Panc1 (cell line): Measurements from ENCODE around the gene CXorf38. TPM values are rescaled to one million over a fixed set of nuclear protein-coding genes. Genes with fewer than 3 reads are reported as not detected.

ENCODE experiments used
- ATAC-seq: fragments of 200-7000 bp; cut with Tn5 transposase; 2 replicates; pipeline ENCODE4 v1.9.1; 2020; ENCODE audit warnings: mild to moderate bottlenecking, moderate library complexity
- BruUV-seq: library from RNA; stranded (reverse); fragments of 400-500 nt; replicated peaks from 2 replicates; lab custom pipeline; 2021; lab: Mats Ljungman, UMichigan
- CTCF ChIA-PET: fragments of 300-600 bp; sonication (Branson Sonifier 250); formaldehyde crosslinking; loops from one replicate; lab custom pipeline; 2022; ENCODE audit warnings: antibody characterized with exemption; lab: Charles Lee
- POLR2A ChIA-PET: fragments of 300-600 bp; sonication (Branson Sonifier 250); formaldehyde crosslinking; loops from one replicate; lab custom pipeline; 2022; ENCODE audit warnings: antibody characterized with exemption; lab: Charles Lee
- DNase-seq: peaks from one replicate; pipeline ENCODE4 v3.0.0-alpha.2; 2010; ENCODE audit warnings: low read depth, low spot score
- H3K27ac ChIP-seq: 2 replicates; pipeline ENCODE4 v1.5.1; 2011; ENCODE audit warnings: mild to moderate bottlenecking, low read length, inconsistent platforms
- H3K27me3 ChIP-seq: fragments of 200-500 bp; sonication (Bioruptor generic); 2 replicates; pipeline ENCODE4 v1.6.0; 2014; ENCODE audit warnings: low read length, inconsistent platforms; ENCODE audit not compliant: control insufficient read depth, insufficient read depth
- H3K36me3 ChIP-seq: fragments of 200-500 bp; sonication (Bioruptor generic); 2 replicates; pipeline ENCODE4 v1.5.1; 2014; ENCODE audit warnings: inconsistent platforms, mild to moderate bottlenecking, low read length, moderate library complexity; ENCODE audit not compliant: control insufficient read depth, insufficient read depth
- H3K4me1 ChIP-seq: 2 replicates; pipeline ENCODE4 v1.5.1; 2011; ENCODE audit warnings: inconsistent platforms, mild to moderate bottlenecking, low read length, moderate library complexity; ENCODE audit not compliant: control insufficient read depth, insufficient read depth
- H3K4me3 ChIP-seq, 2 experiments: 2 replicates each; pipeline ENCODE4 v1.5.1; 2011 to 2012; ENCODE audit warnings: low read depth in 2 of 2, low read length in 2 of 2, mild to moderate bottlenecking in 2 of 2, inconsistent platforms in 1 of 2, moderate library complexity in 1 of 2
- H3K9me3 ChIP-seq: fragments of 200-500 bp; sonication (Bioruptor generic); 2 replicates; pipeline ENCODE4 v1.5.1; 2014; ENCODE audit warnings: low read depth, mild to moderate bottlenecking, inconsistent platforms, low read length, moderate library complexity; ENCODE audit not compliant: control insufficient read depth, insufficient read depth
- POLR2AphosphoS5 ChIP-seq: IDR thresholded peaks from 2 replicates; pipeline ENCODE4 v1.6.1; 2012; ENCODE audit warnings: mild to moderate bottlenecking, low read depth, low read length, moderate library complexity
- REST ChIP-seq, 2 experiments: IDR thresholded peaks; 2 replicates each; pipeline ENCODE4 v1.6.1; 2011 to 2012; ENCODE audit warnings: low read depth in 2 of 2, control low read depth in 1 of 2, low read length in 1 of 2, mild to moderate bottlenecking in 1 of 2, moderate library complexity in 1 of 2; ENCODE audit not compliant: insufficient read depth in 1 of 2
- SIN3A ChIP-seq: IDR thresholded peaks from 2 replicates; pipeline ENCODE4 v1.6.1; 2012; ENCODE audit warnings: low read depth, mild to moderate bottlenecking, low read length, moderate library complexity, borderline replicate concordance; ENCODE audit not compliant: insufficient read depth
- TCF7L2 ChIP-seq: IDR thresholded peaks from 2 replicates; pipeline ENCODE4 v1.6.1; 2011; ENCODE audit warnings: mild to moderate bottlenecking, low read depth, low read length, inconsistent platforms
- in situ Hi-C: cut with HindIII; loops from 2 replicates; pipeline ENCODE4 v1.10.0; 2016; ENCODE audit warnings: low sequenced_read_pairs, low pct_unique_long_range_greater_than_20kb
- intact Hi-C: fragments of 100-400 bp; cut with micrococcal nuclease; formaldehyde crosslinking; loops from one replicate; pipeline ENCODE4 v1.10.0; 2022; ENCODE audit not compliant: unreplicated experiment
- total RNA-seq: library from RNA; stranded (reverse); gene quantifications from one replicate; pipeline ENCODE4 v1.2.1, GENCODE V29; 2021; ENCODE audit not compliant: unreplicated experiment
- TF ChIP-seq, protein P1 (sequence below): fragments of 450-650 bp; IDR thresholded peaks from 2 replicates; pipeline ENCODE4 v1.5.1; 2017; ENCODE audit warnings: mild to moderate bottlenecking

CXorf38 gene
- total RNA-seq, 1 experiment from 2014 or later: 7.8 TPM

- H3K9me3 ChIP-seq: no peaks in the 10 kb centered on the region
- H3K27me3 ChIP-seq: no peaks in the 10 kb centered on the region
- TF ChIP-seq, protein P1, sequence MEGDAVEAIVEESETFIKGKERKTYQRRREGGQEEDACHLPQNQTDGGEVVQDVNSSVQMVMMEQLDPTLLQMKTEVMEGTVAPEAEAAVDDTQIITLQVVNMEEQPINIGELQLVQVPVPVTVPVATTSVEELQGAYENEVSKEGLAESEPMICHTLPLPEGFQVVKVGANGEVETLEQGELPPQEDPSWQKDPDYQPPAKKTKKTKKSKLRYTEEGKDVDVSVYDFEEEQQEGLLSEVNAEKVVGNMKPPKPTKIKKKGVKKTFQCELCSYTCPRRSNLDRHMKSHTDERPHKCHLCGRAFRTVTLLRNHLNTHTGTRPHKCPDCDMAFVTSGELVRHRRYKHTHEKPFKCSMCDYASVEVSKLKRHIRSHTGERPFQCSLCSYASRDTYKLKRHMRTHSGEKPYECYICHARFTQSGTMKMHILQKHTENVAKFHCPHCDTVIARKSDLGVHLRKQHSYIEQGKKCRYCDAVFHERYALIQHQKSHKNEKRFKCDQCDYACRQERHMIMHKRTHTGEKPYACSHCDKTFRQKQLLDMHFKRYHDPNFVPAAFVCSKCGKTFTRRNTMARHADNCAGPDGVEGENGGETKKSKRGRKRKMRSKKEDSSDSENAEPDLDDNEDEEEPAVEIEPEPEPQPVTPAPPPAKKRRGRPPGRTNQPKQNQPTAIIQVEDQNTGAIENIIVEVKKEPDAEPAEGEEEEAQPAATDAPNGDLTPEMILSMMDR: no peak
- TF ChIP-seq SIN3A (no peak), REST (IDR thresholded peaks at IDR 0.05; ENCODE audit: insufficient read depth in 1 of 2, low read depth in 2 of 2, low read length in 1 of 2) (no peak), TCF7L2 (no peak), POLR2AphosphoS5 (no peak)
- DNase-seq (no peak), ATAC-seq (no peak)
- in situ Hi-C loops (no loop called here), intact Hi-C loops (no loop called here)
- H3K4me1 ChIP-seq: no peaks in the 10 kb centered on the region
- POLR2A ChIA-PET: no interaction called here
- H3K36me3 ChIP-seq: peaks cover 3% of the 10 kb centered on the region; the same call in 1 of the 2 replicates
- no peak overlapping the region for H3K27ac ChIP-seq
- CTCF ChIA-PET: no interaction called here
- BruUV-seq: no TSS peak
- H3K4me3 ChIP-seq: no peak overlapping the region
Measured at GRCh38 chrX:40685362-40685918, 38.1 kb upstream of the CXorf38 start.

- no TSS peak for BruUV-seq
- CTCF ChIA-PET: no interaction called here
- no peaks in the 10 kb centered on the region for H3K4me1 ChIP-seq
- H3K36me3 ChIP-seq: peaks cover 3% of the 10 kb centered on the region
- no peak overlapping the region for H3K27ac ChIP-seq
- no peak for TF ChIP-seq REST (IDR thresholded peaks at IDR 0.05; ENCODE audit: insufficient read depth in 1 of 2, low read depth in 2 of 2, low read length in 1 of 2)
- no peak for TF ChIP-seq SIN3A
- no peak for TF ChIP-seq POLR2AphosphoS5
- no peak for TF ChIP-seq TCF7L2
- TF ChIP-seq, protein P1: no peak
- H3K9me3 ChIP-seq: no peaks in the 10 kb centered on the region
- intact Hi-C loops: no loop called here
- H3K27me3 ChIP-seq: no peaks in the 10 kb centered on the region
- no peak for ATAC-seq
- DNase-seq: no peak
- H3K4me3 ChIP-seq: no peak overlapping the region
- POLR2A ChIA-PET: no interaction called here
- in situ Hi-C loops: no loop called here
Measured at GRCh38 chrX:40684092-40684491, 36.7 kb upstream of the CXorf38 start.
